SK-N-SH treated with all-trans-retinoic acid at 6 μM for 48 hours (cell line): ENCODE results near the gene IMMP2L.

ENCODE experiments used
- ATAC-seq: fragments of 200-7000 bp; cut with Tn5 transposase; 3 replicates; pipeline ENCODE4 v1.9.1; 2020; ENCODE audit warnings: mild to moderate bottlenecking, moderate library complexity
- ARNTL ChIP-seq: fragments of 450-650 bp; formaldehyde crosslinking; IDR thresholded peaks from 2 replicates; pipeline ENCODE4 v1.5.0; 2020; ENCODE audit warnings: low read depth, mild to moderate bottlenecking, moderate library complexity, borderline replicate concordance
- CREB5 ChIP-seq: fragments of 250-450 bp; sonication (Bioruptor Pico); IDR thresholded peaks from 2 replicates; pipeline ENCODE4 v1.5.1; 2020; ENCODE audit warnings: low read depth, mild to moderate bottlenecking, moderate library complexity
- CSDC2 ChIP-seq: fragments of 250-450 bp; sonication (Bioruptor Pico); IDR thresholded peaks from 2 replicates; pipeline ENCODE4 v1.5.0; 2020; ENCODE audit warnings: mild to moderate bottlenecking, moderate library complexity
- CSRNP3 ChIP-seq: fragments of 250-450 bp; sonication (Bioruptor Pico); IDR thresholded peaks from 2 replicates; pipeline ENCODE4 v1.5.1; 2021; ENCODE audit warnings: mild to moderate bottlenecking, moderate library complexity
- ESRRG ChIP-seq: fragments of 250-450 bp; sonication (Bioruptor Pico); IDR thresholded peaks from 2 replicates; pipeline ENCODE4 v1.6.1; 2021; ENCODE audit warnings: mild to moderate bottlenecking
- GLIS3 ChIP-seq: fragments of 250-450 bp; sonication (Bioruptor Pico); IDR thresholded peaks from 2 replicates; pipeline ENCODE4 v1.5.0; 2020; ENCODE audit warnings: mild to moderate bottlenecking, moderate library complexity
- ISL1 ChIP-seq: fragments of 250-450 bp; sonication (Bioruptor Pico); IDR thresholded peaks from 2 replicates; pipeline ENCODE4 v2.1.2; 2022; ENCODE audit warnings: mild to moderate bottlenecking, moderate library complexity
- PATZ1 ChIP-seq: fragments of 250-450 bp; sonication (Bioruptor Pico); IDR thresholded peaks from 2 replicates; pipeline ENCODE4 v1.8.0; 2020; ENCODE audit warnings: mild to moderate bottlenecking, moderate library complexity, borderline replicate concordance
- PPARA ChIP-seq: fragments of 250-450 bp; sonication (Bioruptor Pico); IDR thresholded peaks from 2 replicates; pipeline ENCODE4 v1.5.0; 2020; ENCODE audit warnings: mild to moderate bottlenecking, borderline replicate concordance
- RARB ChIP-seq: fragments of 250-450 bp; sonication (Bioruptor Pico); IDR thresholded peaks from 2 replicates; pipeline ENCODE4 v1.8.0; 2021; ENCODE audit warnings: mild to moderate bottlenecking, moderate library complexity
- SNAI2 ChIP-seq: fragments of 250-450 bp; sonication (Bioruptor Pico); IDR thresholded peaks from 2 replicates; pipeline ENCODE4 v1.5.0; 2020; ENCODE audit warnings: mild to moderate bottlenecking, moderate library complexity
- TCF4 ChIP-seq: fragments of 250-450 bp; sonication (Bioruptor Pico); IDR thresholded peaks from 2 replicates; pipeline ENCODE4 v1.8.0; 2021; ENCODE audit warnings: mild to moderate bottlenecking, moderate library complexity, borderline replicate concordance
- TOX ChIP-seq: fragments of 250-450 bp; sonication (Bioruptor Pico); IDR thresholded peaks from 2 replicates; pipeline ENCODE4 v1.8.0; 2021; ENCODE audit warnings: mild to moderate bottlenecking, moderate library complexity, borderline replicate concordance
- TSHZ2 ChIP-seq: fragments of 250-450 bp; sonication (Bioruptor Pico); IDR thresholded peaks from 2 replicates; pipeline ENCODE4 v1.5.0; 2020; ENCODE audit warnings: mild to moderate bottlenecking, moderate library complexity
- ZFP3 ChIP-seq: fragments of 250-450 bp; sonication (Bioruptor Pico); IDR thresholded peaks from 2 replicates; pipeline ENCODE4 v1.5.0; 2020; ENCODE audit warnings: mild to moderate bottlenecking, moderate library complexity
- ZFP30 ChIP-seq: fragments of 450-650 bp; formaldehyde crosslinking; IDR thresholded peaks from 2 replicates; pipeline ENCODE4 v1.5.0; 2022; ENCODE audit warnings: mild to moderate bottlenecking, moderate library complexity
- ZNF565 ChIP-seq: fragments of 450-650 bp; formaldehyde crosslinking; conservative IDR thresholded peaks from 2 replicates; pipeline ENCODE4 v1.5.0; 2020; ENCODE audit warnings: low read depth, mild to moderate bottlenecking, moderate library complexity
- ZNF8 ChIP-seq: fragments of 450-650 bp; formaldehyde crosslinking; IDR thresholded peaks from 2 replicates; pipeline ENCODE4 v1.5.0; 2020; ENCODE audit warnings: mild to moderate bottlenecking, moderate library complexity

The IMMP2L gene

DNA sequence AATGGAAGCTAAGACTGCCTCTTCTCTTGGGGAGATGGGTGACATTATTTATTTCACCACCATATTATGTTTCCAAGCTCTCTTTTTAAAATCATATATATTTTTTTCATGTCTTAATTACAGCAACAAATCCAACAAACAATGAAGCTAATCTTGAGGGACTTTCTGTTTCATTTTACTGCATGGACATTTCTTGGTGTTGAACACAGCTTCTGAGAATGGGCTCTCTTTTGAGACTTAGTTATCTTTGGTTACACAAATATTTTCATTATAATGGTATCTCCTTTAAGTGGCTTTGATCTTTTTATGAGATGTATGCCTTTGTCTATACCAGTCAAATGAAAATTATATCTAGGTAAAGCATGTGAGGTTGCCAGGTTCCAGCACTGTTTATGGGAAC, 681.3 kb downstream of the IMMP2L start:
- ATAC-seq: no peak
- TF ChIP-seq ZNF565 (CRISPR knock-in tag): no peak
- no peak for TF ChIP-seq TCF4 (CRISPR knock-in tag)
- no peak for TF ChIP-seq ESRRG
- no peak for TF ChIP-seq ZNF8 (CRISPR knock-in tag)
- TF ChIP-seq PATZ1 (CRISPR knock-in tag): no peak
- no peak for TF ChIP-seq GLIS3 (CRISPR knock-in tag)
- no peak for TF ChIP-seq ZFP3 (CRISPR knock-in tag)
- TF ChIP-seq TOX (CRISPR knock-in tag): no peak
- TF ChIP-seq ISL1 (CRISPR knock-in tag): no peak
- no peak for TF ChIP-seq CSRNP3 (CRISPR knock-in tag)
- no peak for TF ChIP-seq PPARA (CRISPR knock-in tag)

GRCh38 chr7:110877016-110877415, 685.3 kb downstream of the IMMP2L start:
- ATAC-seq: no peak
- TF ChIP-seq SNAI2: no peak
- no peak for TF ChIP-seq CSRNP3 (CRISPR knock-in tag)

- TF ChIP-seq ZNF8 (CRISPR knock-in tag) (no peak), ZFP30 (CRISPR knock-in tag) (no peak), CSDC2 (CRISPR knock-in tag) (no peak), ISL1 (CRISPR knock-in tag) (peak; percentile 86), TSHZ2 (CRISPR knock-in tag) (0 out of 2 replicates have a peak, but pooled peaks have one; percentile 21), SNAI2 (peak; percentile 43; the same call in 1 of the 2 replicates), ARNTL (CRISPR knock-in tag) (no peak), PATZ1 (CRISPR knock-in tag) (no peak), RARB (CRISPR knock-in tag) (no peak), CREB5 (CRISPR knock-in tag) (peak; percentile 55; the same call in 1 of the 2 replicates), TOX (CRISPR knock-in tag) (no peak)
- no peak for ATAC-seq
Measured at GRCh38 chr7:110875346-110875745, 686.9 kb downstream of the IMMP2L start.
